NK-92 treated with Interleukin-12 subunit alpha and Interleukin-12 subunit beta, amount 100 ng/mL, for 24 hours (cell line): ENCODE results near the gene PARP4.
"Not testable (repeated sequence)": the region's sequence is repeated elsewhere in the genome, so short reads cannot be mapped to it uniquely, and the experiment has no call there.

Experiments used
- DNase-seq: peaks from one replicate; lab custom pipeline; 2025; lab: John Stamatoyannopoulos, UW

PARP4 gene

DNA sequence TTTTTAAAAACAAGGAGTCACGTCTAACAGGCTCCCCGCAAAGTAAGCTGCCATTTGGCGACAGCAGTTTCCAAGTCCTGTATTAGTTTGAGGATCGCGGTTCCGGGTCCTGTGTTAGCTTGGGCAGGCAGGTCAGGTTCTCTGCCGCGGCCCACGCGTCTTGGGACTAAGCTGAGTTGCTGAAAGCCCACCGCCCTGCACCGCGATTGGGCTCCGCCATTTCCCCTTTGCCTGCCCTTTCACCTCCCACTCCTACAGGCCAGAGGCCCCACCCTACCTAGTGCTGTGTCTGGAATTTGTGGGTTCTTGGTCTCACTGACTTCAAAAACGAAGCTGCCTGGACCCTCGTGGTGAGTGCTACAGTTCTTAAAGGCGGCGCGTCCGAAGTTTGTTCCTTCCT is 6.8 kb downstream of the PARP4 start:
- DNase-seq: no peak

DNA sequence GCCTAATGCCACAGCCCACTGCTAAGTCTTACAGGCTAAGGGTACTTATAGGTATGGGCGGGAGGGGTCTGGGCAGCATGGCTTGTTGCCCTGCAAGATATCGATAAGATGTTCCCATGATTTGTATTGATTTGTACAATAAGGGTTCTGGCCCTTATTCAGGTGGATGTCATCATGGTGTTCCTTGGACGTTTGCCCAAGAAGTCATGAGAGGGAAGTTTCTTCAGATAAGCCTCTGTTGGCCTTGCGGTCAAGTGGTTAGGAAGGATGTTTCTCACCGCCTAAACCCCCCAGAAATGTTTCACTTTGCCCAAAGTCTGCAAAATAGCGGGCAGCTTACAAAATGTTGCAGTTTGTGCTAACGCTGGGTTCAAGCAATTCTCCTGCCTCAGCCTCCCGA is 7.3 kb downstream of the PARP4 start:
- DNase-seq: no peak

DNA sequence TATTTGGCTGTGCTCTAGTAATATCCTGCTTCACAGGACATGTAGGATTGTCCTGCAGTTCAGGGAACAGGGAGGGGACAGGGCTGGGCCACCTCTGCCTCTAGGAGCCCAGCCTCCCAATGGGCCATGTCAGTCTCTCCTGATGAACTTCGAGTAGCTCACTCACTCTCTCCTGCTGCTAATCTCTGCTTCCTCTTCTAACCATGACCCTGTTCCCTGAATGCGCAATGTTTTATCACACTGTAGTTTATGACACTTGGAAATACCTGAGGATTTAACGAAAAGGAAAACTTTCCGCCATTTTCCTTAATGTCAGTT is 9.2 kb downstream of the PARP4 start:
- no peak for DNase-seq

DNA sequence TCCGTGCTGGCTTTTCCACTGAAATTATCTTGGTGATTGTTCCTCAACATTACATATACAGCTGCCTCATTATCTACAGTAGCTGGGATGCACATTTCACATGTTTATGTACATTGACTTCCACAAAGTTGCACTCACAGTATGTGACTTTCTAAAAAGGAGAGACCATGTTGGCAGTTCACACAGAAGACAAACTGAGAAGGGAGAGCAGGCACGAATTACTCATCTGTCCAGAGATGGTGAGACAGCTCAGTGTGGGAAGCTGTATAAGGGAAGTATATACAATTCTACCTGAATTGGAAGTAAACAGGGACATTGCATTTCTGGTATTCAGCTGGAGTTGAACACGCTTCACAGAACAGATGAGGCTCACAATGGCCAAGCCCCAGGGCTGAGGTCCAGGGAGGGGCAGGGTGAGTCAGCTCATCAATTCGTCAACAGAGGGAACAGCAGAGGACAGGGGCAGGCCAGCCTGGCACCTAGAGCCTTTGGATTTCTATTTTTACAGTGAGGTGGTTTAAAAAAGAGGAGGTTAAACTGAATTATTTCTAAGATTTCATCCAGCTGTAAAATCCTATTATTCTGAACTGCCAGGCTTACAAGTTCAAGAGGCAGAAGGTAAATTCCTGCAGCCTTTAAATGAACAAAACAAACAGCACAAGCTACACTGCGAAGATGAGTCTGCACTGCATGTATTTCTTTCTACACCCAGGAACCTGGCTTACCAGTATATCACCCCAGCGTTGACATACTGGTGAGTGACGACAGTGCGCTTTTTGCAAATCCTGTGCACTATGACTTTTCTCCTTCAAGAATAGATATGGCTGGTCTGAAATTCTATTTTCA is 9.8 kb downstream of the PARP4 start:
- no peak for DNase-seq

DNA sequence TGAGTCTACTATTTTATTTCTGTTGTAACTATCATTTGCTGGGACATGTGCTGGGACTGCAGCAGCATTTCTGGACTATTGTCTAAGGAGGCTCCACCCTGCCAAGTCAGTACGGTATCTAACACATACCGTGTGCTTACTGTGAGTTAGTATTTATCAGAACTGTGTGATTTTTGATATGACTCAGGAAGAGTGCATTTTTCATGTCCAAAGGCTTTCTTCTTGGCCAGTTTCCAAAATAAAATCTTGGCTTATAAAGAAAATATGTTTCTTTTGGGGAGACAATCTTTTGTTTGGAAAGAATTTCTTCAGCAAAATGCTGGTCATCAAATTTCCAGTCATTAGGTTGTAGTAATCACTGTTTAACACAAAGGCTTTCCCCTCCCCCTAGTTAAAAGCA is 11.6 kb downstream of the PARP4 start:
- no peak for DNase-seq

DNA sequence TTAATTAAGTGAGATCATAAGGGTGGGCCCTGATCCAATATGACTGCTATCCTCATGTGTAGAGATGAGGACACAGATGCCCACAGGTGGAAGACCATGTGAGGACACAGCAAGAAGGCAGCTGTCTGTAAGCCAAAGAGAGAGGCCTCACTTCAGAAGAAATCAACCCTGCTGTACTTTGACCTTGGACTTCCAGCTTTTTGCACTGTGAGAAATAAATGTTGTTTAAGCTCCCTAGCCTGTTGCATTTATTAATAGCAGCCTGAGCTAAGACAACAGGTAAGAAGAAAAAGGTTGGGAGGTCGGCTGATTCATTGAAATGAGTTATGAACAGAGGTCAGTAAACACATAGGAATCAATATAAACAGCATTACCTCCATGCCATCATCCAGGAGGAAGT is 14.8 kb downstream of the PARP4 start:
- no peak for DNase-seq

DNA sequence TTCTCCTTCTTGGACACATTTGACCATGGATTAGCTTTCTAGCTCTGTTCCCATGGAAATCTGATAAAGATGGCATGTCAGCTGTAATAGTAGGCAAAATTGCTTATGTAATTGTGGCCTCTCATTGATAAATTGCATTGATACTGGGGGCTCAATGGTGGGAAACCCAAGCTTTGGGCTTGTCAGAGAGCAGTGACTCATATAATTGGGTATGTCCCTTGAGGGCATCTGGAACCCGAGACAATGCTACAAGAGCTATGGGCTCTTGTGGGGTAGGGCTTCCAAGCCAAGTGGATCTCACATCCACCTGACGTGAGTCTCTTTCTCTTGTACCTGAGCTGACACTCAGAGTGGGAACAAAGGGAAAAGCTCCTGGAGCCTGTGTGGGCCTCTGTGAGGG is 16.3 kb downstream of the PARP4 start:
- not testable (repeated sequence) for DNase-seq

DNA sequence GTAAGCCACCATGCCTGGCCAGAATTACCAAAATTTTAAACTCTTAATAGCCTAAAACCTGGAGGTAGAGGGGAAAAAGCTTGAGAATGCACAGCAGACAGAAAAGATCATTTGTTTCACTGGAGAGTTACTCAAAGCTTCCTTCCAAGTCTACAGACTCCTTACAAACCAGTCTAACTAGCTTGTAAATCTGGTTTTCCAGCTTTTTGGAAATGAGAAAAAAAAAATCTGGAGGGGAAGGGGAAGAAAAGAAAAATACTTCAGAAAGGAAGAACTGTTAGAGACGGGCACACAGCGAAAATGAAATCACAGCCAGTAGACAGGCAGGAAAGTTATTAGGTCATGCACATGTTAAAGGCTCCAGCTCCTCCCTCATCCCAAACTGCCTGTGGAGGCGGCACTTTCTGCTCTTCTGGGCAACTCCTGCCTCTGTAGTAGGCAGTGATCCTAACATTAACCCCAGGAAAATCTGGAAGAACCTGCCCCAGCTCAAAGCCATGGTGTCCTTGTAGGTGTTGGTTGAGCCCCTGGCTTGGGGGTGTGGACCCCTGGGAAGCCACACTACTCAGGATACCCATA is 17.3 kb downstream of the PARP4 start:
- no peak for DNase-seq

DNA sequence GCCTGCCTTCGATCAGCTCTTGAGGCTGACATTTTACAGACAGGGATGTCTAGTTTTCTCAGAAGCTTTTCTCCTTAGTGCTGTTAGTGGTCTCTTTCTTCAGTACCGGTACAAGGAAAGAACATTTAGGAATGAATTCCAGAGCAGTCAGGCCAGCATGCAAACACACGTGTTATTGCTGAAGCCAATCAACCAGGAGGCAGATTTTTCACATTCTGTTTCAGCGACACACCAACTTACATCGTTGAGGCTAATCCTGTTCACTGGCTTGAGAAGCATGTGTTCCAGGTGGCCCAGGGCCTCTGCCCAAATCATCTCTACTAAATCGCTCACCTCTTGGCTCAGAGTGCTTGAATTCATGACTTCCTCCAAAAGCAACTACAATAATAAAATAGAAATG is 19.2 kb downstream of the PARP4 start:
- no peak for DNase-seq

DNA sequence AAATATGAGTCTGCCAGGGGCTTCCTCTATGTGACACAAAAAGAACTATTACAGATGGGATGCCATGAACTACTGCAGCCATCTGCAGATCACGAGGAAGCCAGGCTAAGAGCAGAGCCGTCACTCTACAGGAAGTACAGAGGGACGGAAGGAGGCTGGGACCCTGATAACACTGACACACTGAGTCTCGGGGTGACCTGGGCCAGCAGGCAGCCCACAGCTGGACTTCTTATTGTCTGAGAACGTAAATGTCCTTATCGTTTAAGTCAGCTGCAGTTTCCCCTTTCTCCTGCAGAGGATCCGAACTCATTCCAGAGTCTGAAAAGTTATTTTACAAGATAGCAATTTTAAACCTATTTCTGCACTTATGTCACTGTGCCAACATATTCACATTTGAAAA is 20.7 kb downstream of the PARP4 start:
- no peak for DNase-seq

DNA sequence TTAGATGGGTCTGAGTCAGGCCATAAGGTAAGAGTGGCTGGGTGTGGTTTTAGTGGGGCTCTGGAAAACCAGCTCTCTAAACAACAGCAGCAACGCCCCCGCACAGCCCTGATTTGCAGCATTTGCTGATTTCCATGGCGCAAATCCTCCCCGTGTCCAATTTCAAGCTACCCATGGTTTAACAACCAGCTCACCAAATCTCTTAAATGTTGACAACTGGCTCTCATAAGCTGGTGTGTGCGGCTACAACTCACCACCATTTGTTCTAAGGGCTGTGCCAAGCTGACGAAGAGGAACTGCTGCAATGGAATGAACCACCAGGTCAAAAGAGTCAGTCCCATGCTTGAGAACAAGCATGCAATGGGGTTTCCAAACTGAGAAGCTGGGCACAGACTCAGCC is 22.9 kb downstream of the PARP4 start:
- no peak for DNase-seq

DNA sequence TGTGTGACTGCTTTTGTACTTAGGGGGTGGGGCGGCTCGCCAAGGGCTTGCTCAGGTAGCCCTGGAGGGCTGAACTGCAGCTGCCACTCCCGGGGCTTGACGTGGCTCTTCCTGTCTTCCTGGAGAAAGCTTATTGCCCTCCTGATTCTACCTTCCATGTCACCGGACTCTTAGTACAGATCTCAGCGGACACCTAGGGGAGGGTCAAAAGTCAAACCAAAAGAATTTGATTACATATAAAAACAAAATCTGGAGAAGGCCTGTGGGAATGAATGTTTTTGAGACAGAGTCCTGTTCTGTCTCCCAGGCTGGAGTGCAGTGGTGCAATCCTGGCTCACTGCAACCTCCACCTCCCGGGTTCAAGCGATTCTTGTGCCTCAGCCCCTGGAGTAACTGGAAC is 24.5 kb downstream of the PARP4 start:
- DNase-seq: not testable (repeated sequence)

DNA sequence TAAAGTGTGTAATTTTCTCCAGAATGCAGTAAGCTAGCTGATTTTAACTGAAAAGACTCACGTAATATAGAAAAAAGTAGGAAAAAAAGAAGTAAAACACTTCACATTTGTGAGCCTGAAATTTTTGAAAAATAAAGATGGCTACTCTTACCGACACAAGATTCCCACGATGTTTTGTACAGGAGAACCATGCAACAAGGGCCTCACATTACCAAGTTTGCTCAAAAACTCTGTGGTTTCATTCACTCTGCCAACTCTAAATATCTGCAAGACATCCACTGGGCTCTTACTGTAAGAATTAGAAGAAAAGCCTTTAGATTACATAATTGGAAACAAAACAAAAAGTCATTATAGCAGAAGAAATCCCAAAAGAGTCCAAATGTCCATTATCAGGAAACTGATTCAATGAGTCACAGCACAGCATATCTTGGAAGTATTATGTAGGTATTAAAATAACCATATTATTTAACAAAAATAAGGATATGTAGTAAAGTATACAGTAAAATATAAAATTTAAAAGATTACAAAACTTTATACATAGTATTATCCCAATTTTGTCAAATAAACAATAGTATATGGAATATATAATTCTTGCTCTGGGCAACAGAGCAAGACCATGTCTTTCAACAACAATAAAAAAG is 26.4 kb downstream of the PARP4 start:
- not testable (repeated sequence) for DNase-seq

DNA sequence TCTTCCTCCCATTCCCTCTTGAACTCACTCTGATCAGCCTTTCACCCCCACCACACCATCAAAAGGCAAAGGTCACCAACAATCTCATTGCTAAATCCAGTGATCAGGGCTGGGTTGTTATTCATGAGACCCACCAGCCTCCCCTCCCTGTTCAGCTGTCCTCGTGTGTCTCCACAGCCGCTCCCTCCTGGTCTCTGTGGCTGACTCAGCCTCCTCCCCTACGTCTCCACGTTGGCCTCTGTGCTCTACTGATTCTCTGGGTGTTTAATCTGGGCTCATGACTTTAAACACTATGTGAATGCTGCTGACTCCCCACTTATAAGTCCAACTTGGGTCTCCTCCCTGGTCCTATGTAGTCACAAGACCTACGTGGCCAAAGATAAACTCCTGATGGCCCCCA is 38.9 kb downstream of the PARP4 start:
- DNase-seq: no peak

DNA sequence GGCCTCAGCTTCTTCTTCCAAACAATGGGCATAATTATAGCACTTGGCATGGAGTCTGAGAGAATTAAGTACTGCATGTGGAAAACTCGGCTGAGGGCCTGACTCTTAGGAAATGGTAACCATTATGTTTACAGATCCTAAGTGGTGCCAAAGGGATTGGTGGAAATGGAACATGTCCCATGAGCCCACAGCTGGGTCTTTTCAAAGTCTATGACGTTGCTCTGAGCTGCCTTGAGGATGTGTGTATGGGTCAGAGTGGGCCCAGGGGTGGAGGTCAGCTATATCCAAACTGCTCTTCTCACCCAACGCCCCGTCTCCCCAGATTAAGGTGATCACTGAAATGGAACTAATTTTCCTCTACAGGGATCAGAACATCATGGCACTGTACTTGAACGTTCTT is 40.4 kb downstream of the PARP4 start:
- DNase-seq: not testable (repeated sequence)

DNA sequence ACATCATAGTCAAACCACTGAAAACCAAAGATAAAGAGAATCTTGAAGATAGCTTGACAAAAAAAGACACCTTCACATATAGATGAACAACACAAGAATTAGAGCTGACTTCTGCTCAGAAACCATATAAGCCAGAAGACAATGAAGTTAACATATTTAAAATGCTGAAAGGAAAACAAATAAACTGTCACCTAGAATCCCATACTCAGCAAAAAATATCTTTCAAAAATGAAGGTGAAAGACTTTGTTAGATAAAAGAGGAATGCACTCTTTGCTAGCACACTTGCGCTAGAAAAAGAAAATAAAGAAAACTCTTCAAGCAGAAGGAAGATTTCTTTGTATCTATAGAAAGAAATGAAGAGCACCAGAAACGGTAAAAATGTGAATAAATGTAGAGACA is 49.5 kb downstream of the PARP4 start:
- DNase-seq: no peak

DNA sequence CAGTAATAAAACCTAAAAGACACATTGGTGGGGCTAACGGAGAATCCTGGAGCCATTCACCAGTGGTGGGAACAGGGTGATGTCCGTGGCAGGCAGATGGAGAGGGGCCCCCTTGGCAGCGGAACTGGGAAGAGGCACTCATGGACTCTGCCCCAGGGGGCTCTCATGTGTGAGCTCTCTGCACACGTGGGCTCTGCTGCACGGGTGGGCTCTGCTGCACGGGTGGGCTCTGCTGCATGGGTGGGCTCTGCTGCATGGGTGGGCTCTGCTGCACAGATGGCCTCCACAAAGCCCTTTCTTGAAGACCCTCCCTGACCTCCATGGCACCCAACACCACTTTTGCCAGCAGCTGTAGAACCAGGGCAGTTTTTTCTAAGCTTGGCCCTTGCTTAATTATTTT is 52.3 kb downstream of the PARP4 start:
- no peak for DNase-seq

DNA sequence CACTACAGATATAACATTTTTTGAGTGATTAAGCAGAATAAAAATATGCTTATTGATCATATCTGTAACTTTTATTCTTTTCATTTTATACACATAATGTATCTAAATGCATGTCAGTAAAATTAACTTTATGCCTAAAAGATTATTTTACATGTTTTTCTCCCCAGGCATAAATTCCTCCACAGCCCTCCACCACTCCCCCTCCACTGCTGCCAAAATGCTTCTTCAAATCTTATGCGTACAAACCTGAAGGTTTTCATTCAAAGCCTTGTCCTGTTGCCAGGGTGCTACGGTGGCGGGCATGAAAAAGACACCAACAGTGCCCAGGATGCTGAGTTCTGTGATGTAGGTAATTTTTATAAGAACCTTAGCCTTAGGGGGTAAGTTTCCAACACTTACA is 52.9 kb downstream of the PARP4 start:
- no peak for DNase-seq

DNA sequence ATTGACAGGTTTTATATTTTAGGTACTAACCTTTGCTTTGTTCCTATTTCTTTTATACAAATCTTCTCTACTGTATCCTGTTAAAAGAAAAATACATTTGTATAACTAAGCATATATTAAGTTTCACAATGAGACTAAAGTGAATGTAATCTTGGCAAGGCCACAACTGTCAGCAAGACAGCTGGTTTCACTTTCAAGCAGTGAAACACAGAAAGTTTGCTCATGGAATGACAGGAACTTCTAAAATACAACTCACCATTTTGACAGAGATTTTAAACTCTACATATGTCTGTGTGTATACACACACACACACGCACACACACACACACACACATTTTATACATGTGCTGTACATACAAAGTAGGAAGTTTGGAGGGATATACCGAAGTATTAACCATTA is 53.3 kb downstream of the PARP4 start:
- DNase-seq: no peak

DNA sequence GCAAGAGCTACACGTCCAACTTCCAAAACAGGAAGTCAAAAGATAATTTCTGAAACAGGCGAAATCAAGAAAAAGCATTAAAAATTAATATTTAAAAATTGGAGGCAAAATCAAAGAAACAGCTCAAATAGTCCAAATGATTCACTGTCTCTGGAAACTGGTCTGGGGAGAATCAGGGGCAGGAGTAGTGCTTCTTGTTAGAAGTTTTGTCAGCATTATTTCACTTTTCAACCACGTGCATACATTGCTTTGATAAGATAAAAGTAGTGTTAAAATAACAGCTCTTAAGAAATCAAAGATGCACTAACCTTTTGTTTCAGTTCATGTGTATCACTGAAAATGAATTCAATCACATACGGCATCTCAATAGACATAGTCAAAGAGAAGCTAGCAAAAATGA is 53.8 kb downstream of the PARP4 start:
- no peak for DNase-seq

DNA sequence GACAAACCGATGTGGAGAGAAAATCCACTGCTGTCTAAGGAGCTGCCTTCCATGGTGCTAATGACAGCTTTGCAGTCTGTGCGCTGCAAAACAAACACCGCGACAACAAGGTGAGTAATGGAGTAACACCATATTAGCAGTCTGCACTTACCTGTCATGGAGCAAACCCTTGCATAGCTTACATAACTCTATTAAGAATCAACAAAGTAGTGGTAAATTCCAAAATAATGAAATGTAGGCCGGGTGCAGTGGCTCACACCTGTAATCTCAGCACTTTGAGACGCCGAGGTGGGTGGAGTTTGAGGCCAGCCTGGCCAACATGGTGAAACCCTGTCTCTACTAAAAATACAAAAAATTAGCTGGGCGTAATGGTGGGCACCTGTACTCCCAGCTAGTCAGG is 56.2 kb downstream of the PARP4 start:
- DNase-seq: no peak

DNA sequence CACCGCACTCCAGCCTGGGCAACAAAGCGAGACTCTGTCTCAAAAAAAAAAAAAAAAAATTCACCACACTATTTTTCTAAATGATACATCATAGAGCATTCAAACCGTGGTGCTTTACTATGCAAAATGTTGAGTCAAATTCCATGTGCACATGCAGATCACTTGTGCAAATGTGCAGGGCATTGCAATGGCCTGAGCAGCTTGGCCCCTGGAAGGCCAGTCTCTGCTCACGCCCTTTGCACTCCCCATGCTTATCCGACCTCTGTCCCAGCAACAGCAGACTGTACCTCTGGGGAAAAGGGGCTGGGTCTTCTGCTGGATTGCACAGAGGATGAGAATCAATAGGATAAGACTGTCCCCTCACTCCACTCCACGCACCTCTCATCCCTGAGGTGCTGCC is 58.5 kb downstream of the PARP4 start:
- DNase-seq: no peak

DNA sequence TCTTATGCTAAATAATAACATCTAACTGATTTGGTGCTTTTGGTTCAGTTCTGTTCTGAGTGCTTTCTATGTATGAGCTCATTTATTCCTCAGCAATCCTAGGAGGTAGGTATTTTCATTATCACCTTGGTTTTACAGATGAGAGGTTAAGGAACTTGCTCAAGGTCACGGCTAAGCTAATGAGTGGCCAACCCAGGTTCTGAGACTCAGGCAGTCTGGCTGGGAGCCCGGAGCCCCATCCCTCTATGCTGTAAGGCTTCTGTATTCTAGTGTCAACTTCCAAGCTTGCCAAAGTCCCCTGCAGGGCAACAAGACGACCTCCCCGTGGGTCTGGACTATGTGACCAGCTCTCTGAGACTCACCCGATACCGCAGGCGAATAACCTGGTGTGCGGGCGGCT is 60.5 kb downstream of the PARP4 start:
- DNase-seq: no peak

DNA sequence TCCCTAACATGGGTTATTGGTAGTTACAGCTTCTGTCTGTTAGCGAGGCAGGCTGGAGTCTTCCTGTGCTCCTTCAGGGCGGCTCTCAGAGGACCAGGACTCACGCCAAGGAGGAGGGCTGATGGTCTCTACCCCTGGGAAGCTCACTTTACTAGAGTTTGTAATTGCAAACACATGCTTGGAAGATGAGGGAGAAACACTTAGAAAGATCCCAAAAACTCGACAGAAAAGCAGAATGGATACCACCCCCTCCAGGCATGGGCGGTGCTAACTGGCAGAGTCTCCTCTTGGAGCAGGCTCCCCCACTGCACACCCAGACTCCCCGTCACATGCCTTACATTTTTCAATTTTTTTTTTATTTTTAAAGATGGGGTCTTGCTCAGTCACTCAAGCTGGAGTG is 62.0 kb downstream of the PARP4 start:
- DNase-seq: no peak
